Natural killer cell (primary cell): ENCODE data around the gene CUX1. TPM values are rescaled to one million over a fixed set of nuclear protein-coding genes. Genes with fewer than 3 reads are reported as not detected.

Experiments
- ATAC-seq, 3 donors: fragments of 150-1000 bp in 2 of 3; fragments of 200-7000 bp in 1 of 3; cut with Tn5 transposase; 1 replicate in 1 of 3; 2 replicates in 2 of 3; pipeline ENCODE4 v1.10.0; 2021; ENCODE audit warnings: mild to moderate bottlenecking in 2 of 3, moderate library complexity in 2 of 3
- DNase-seq, 2 donors: peaks; one replicate each; pipeline versions ENCODE4 v3.0.0 to v3.0.0-alpha.2; 2013 to 2021; ENCODE audit warnings: mixed read lengths in 1 of 2
- H3K27ac ChIP-seq: one replicate; pipeline ENCODE4 v1.5.1; 2013; ENCODE audit warnings: mild to moderate bottlenecking, low read length
- H3K27me3 ChIP-seq: one replicate; pipeline ENCODE4 v1.6.1; 2013; ENCODE audit warnings: low read length; ENCODE audit not compliant: control insufficient read depth, insufficient read depth
- H3K36me3 ChIP-seq: one replicate; pipeline ENCODE4 v1.6.1; 2013; ENCODE audit warnings: low read length; ENCODE audit not compliant: control insufficient read depth, insufficient read depth
- H3K4me1 ChIP-seq: one replicate; pipeline ENCODE4 v1.6.1; 2013; ENCODE audit warnings: low read length; ENCODE audit not compliant: control insufficient read depth, insufficient read depth
- H3K4me3 ChIP-seq: one replicate; pipeline ENCODE4 v1.5.1; 2013; ENCODE audit warnings: low read length
- H3K9me3 ChIP-seq: one replicate; pipeline ENCODE4 v1.6.1; 2013; ENCODE audit warnings: low read length; ENCODE audit not compliant: control insufficient read depth, insufficient read depth
- H3K27ac Mint-ChIP-seq, 2 donors: one replicate each; pipeline ENCODE4 v1.8.0; 2022; ENCODE audit warnings: mild to moderate bottlenecking in 2 of 2, mixed read lengths in 2 of 2, moderate library complexity in 1 of 2
- H3K27me3 Mint-ChIP-seq, 2 donors: one replicate each; pipeline ENCODE4 v1.8.0; 2022; ENCODE audit warnings: low read depth in 2 of 2, mixed read lengths in 2 of 2
- H3K36me3 Mint-ChIP-seq: one replicate; pipeline ENCODE4 v1.8.0; 2022; ENCODE audit warnings: mixed read lengths
- H3K4me1 Mint-ChIP-seq, 2 donors: one replicate each; pipeline ENCODE4 v1.8.0; 2022; ENCODE audit warnings: mixed read lengths in 2 of 2
- H3K4me3 Mint-ChIP-seq: one replicate; pipeline ENCODE4 v1.8.0; 2022; ENCODE audit warnings: mild to moderate bottlenecking, moderate library complexity, mixed read lengths
- H3K9me3 Mint-ChIP-seq, 2 donors: one replicate each; pipeline ENCODE4 v1.8.0; 2022; ENCODE audit warnings: mixed read lengths in 2 of 2
- WGBS: methylation state at CpG from one replicate; pipeline ENCODE4 v1.1.7; 2013; ENCODE audit warnings: missing lambda C conversion rate; ENCODE audit not compliant: insufficient coverage; 5-methylcytosine and 5-hydroxymethylcytosine counted together
- intact Hi-C: fragments of 100-400 bp; cut with micrococcal nuclease; formaldehyde crosslinking; loops from one replicate; pipeline ENCODE4 v1.14.2; 2022
- total RNA-seq, 4 donors: library from RNA; stranded (reverse); fragments of 120-200 nt in 1 of 4; gene quantifications; one replicate each; pipeline versions ENCODE4 v1.2.3 to v1.2.4, GENCODE V29; 2013 to 2022
- TF ChIP-seq, protein P1 (sequence below): fragments of 200-600 bp; IDR thresholded peaks from one replicate; pipeline ENCODE4 v1.8.0; 2022; ENCODE audit warnings: antibody characterized with exemption

CUX1 gene
- total RNA-seq, 3 donors from 2014 or later (not counting 1 experiment from before 2014, with no cell fraction given): 59.8 to 77.4 (median 73.6) TPM

DNA sequence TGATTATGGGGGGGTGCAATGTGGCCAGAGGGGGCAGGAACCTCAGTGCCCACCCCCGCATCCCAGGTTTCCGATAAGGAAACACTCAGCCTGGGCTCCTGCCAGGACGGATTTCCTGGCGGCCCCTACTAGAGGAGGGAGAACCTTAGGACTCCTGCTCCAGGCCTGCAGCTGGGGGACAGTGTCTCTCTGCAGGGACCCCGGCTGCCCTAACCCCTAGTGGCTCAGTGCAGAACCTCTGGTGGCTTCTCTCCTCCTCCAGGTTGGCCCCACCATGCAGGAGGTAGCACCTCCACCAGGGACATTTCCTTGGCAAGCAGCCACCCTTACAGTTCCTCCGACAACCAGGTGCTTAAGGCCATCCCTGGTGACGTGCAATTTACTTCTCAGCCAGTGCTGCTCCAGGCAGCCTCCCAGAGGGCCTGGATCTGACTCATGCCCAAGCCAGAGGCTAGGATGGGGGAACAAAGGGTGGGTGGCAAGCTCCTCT, 501.1 kb downstream of the CUX1 start:
- DNase-seq (no peak), ATAC-seq (no peak)
- H3K27ac ChIP-seq: no peak overlapping the region
- no peaks in the 10 kb centered on the region for H3K9me3 ChIP-seq
- no peak overlapping the region for H3K4me3 ChIP-seq
- H3K27me3 ChIP-seq: no peaks in the 10 kb centered on the region
- no peaks in the 10 kb centered on the region for H3K36me3 ChIP-seq
- WGBS: 91% methylated on average over 7 of the region's 7 CpGs
- Mint-ChIP-seq H3K9me3 (no peaks in the 10 kb centered on the region), H3K4me1 (no peaks in the 10 kb centered on the region), H3K4me3 (no peak overlapping the region), H3K36me3 (no peaks in the 10 kb centered on the region), H3K27ac (no peak overlapping the region), H3K27me3 (peaks cover 0 to 9% of the 10 kb centered on the region in 2 donors)
- no peaks in the 10 kb centered on the region for H3K4me1 ChIP-seq
- intact Hi-C loops: no loop called here
- TF ChIP-seq, protein P1, sequence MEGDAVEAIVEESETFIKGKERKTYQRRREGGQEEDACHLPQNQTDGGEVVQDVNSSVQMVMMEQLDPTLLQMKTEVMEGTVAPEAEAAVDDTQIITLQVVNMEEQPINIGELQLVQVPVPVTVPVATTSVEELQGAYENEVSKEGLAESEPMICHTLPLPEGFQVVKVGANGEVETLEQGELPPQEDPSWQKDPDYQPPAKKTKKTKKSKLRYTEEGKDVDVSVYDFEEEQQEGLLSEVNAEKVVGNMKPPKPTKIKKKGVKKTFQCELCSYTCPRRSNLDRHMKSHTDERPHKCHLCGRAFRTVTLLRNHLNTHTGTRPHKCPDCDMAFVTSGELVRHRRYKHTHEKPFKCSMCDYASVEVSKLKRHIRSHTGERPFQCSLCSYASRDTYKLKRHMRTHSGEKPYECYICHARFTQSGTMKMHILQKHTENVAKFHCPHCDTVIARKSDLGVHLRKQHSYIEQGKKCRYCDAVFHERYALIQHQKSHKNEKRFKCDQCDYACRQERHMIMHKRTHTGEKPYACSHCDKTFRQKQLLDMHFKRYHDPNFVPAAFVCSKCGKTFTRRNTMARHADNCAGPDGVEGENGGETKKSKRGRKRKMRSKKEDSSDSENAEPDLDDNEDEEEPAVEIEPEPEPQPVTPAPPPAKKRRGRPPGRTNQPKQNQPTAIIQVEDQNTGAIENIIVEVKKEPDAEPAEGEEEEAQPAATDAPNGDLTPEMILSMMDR: no peak

DNA sequence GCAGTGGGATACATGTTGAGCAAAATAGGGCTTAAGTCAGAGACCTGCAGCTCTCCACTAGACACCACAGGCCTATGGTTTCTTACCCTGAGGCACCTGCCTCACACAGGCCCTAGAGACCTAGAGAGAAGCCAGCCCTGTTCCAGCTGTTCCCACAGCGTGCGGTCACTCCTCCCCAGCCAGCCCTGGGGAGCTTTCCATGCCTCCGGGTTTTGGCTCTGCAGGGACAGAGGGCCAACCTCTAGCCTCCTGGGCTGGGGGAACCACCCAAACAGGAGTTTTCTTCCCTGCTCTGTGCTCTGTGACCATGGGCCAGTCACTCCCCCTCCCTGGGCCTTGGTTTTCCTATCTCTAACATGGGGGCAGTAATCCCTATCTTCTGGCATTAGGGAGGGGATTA, 502.2 kb downstream of the CUX1 start:
- Histone ChIP-seq H3K4me3 (no peak overlapping the region), H3K4me1 (no peaks in the 10 kb centered on the region), H3K36me3 (no peaks in the 10 kb centered on the region), H3K9me3 (no peaks in the 10 kb centered on the region), H3K27me3 (no peaks in the 10 kb centered on the region), H3K27ac (no peak overlapping the region)
- ATAC-seq: no peak
- DNase-seq: no peak
- no peaks in the 10 kb centered on the region for H3K4me1 Mint-ChIP-seq
- H3K9me3 Mint-ChIP-seq: no peaks in the 10 kb centered on the region
- H3K27me3 Mint-ChIP-seq: peaks cover 0 to 12% of the 10 kb centered on the region in 2 donors
- intact Hi-C loops: no loop called here
- H3K36me3 Mint-ChIP-seq: no peaks in the 10 kb centered on the region
- 98% methylated on average over 3 of the region's 3 CpGs for WGBS
- TF ChIP-seq, protein P1: no peak
- H3K4me3 Mint-ChIP-seq: no peak overlapping the region
- H3K27ac Mint-ChIP-seq: no peak overlapping the region

DNA sequence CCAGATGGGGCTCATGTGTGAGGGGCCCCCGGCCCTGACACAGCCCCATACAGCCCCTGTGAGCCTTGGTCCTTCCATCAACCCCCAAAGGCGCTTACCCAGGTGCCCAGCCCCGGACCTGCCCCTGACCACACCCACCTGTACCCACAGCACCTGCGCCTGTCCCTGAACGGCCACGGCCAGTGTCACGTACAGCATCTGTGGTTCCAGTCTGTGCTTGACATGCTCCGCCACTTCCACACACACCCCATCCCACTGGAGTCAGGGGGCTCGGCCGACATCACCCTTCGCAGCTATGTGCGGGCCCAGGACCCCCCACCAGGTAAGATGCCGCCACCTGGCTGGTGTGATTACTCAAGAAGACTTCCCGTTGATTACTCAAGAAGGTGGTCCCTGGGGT, 502.8 kb downstream of the CUX1 start:
- H3K27me3 ChIP-seq: no peaks in the 10 kb centered on the region
- no peaks in the 10 kb centered on the region for H3K9me3 Mint-ChIP-seq
- H3K9me3 ChIP-seq: no peaks in the 10 kb centered on the region
- DNase-seq (no peak), ATAC-seq (no peak)
- peaks cover 0 to 12% of the 10 kb centered on the region in 2 donors for H3K27me3 Mint-ChIP-seq
- H3K4me1 Mint-ChIP-seq: no peaks in the 10 kb centered on the region
- no peaks in the 10 kb centered on the region for H3K4me1 ChIP-seq
- H3K36me3 ChIP-seq: no peaks in the 10 kb centered on the region
- H3K4me3 ChIP-seq: no peak overlapping the region
- H3K36me3 Mint-ChIP-seq: no peaks in the 10 kb centered on the region
- H3K4me3 Mint-ChIP-seq: no peak overlapping the region
- WGBS: 86% methylated on average over 14 of the region's 14 CpGs
- H3K27ac ChIP-seq: no peak overlapping the region
- H3K27ac Mint-ChIP-seq: no peak overlapping the region
- TF ChIP-seq, protein P1: no peak
- intact Hi-C loops: no loop called here
